HepG2 (cell line): ENCODE measurements around the gene LAMC1. TPM values are rescaled to one million over a fixed set of nuclear protein-coding genes. Genes with fewer than 3 reads are reported as not detected.

Experiments
- ATAC-seq: fragments of 200-7000 bp; cut with Tn5 transposase; 3 replicates; pipeline ENCODE4 v1.9.1; 2020; ENCODE audit warnings: mild to moderate bottlenecking, moderate library complexity
- BruUV-seq: library from RNA; stranded (reverse); fragments of 400-500 nt; replicated peaks from 2 replicates; lab custom pipeline; 2021; lab: Mats Ljungman, UMichigan
- CTCF ChIA-PET: fragments of 300-600 bp; formaldehyde crosslinking; extraction: SDS; loops from one replicate; lab custom pipeline; 2021; ENCODE audit warnings: low total read pairs, inconsistent platforms, low intra/inter-chr PET ratio; lab: Yijun Ruan, JAX
- POLR2A ChIA-PET: fragments of 350-600 bp; sonication (Branson Sonifier 250); formaldehyde crosslinking; loops from one replicate; lab custom pipeline; 2020; ENCODE audit warnings: antibody characterized with exemption, inconsistent platforms; lab: Yijun Ruan, JAX
- DNase-seq: peaks from one replicate; pipeline ENCODE4 v3.0.0-alpha.2; 2015; ENCODE audit warnings: low spot score
- FAIRE-seq: peaks from 3 replicates; lab custom pipeline; 2011; peaks lifted over from hg19 to GRCh38; lab: Jason Lieb, UNC
- H2AFZ ChIP-seq: one replicate; pipeline ENCODE4 v1.6.1; 2011; ENCODE audit warnings: low read length, inconsistent platforms
- H3K27ac ChIP-seq: fragments of 300-600 bp; 3 replicates; pipeline ENCODE4 v1.8.0; 2011; ENCODE audit warnings: mixed run types, mild to moderate bottlenecking, mixed read lengths, low read length, inconsistent platforms; ENCODE audit not compliant: insufficient read depth; ENCODE audit errors: extremely low read length
- H3K27me3 ChIP-seq, 2 experiments: fragments of 200-600 bp in 1 of 2; 2 replicates in 1 of 2; 3 replicates in 1 of 2; pipeline versions ENCODE4 v1.6.0 to v1.8.0; 2011; ENCODE audit warnings: low read length in 2 of 2, mild to moderate bottlenecking in 2 of 2, moderate library complexity in 2 of 2, inconsistent platforms in 1 of 2; ENCODE audit not compliant: insufficient read depth in 2 of 2, control insufficient read depth in 1 of 2
- H3K36me3 ChIP-seq, 2 experiments: fragments of 200-600 bp in 1 of 2; replicated peaks in 1 of 2; 2 replicates in 1 of 2; 3 replicates in 1 of 2; pipeline versions ENCODE4 v1.5.1 to v1.8.0; 2011; ENCODE audit warnings: low read length in 2 of 2, inconsistent platforms in 1 of 2; ENCODE audit not compliant: insufficient read depth in 2 of 2, control insufficient read depth in 1 of 2
- H3K4me1 ChIP-seq: 2 replicates; pipeline ENCODE4 v1.5.1; 2012; ENCODE audit warnings: low read length, inconsistent platforms; ENCODE audit not compliant: insufficient read depth
- H3K4me2 ChIP-seq: 2 replicates; pipeline ENCODE4 v1.6.0; 2011; ENCODE audit warnings: low read depth, low read length, inconsistent platforms
- H3K4me3 ChIP-seq, 3 experiments: fragments of 200-600 bp in 1 of 3; sonication (generic), shearing (Covaris generic) in 1 of 3; replicated peaks in 1 of 3; 2 replicates each; pipeline ENCODE4 v1.5.1; 2011 to 2016; ENCODE audit warnings: low read length in 3 of 3, inconsistent platforms in 2 of 3, low read depth in 2 of 3, mild to moderate bottlenecking in 2 of 3, control low read depth in 1 of 3, mixed read lengths in 1 of 3; ENCODE audit not compliant: insufficient read depth in 1 of 3
- H3K79me2 ChIP-seq: one replicate; pipeline ENCODE4 v1.6.1; 2011; ENCODE audit warnings: low read length, inconsistent platforms; ENCODE audit not compliant: insufficient read depth
- H3K9ac ChIP-seq: 2 replicates; pipeline ENCODE4 v1.6.0; 2011; ENCODE audit warnings: mild to moderate bottlenecking, low read depth, low read length, inconsistent platforms; ENCODE audit not compliant: insufficient read depth
- H3K9me3 ChIP-seq: 2 replicates; pipeline ENCODE4 v1.5.1; 2012; ENCODE audit warnings: mild to moderate bottlenecking, low read length
- H4K20me1 ChIP-seq: 2 replicates; pipeline ENCODE4 v1.6.0; 2011; ENCODE audit warnings: inconsistent platforms, mild to moderate bottlenecking, low read length, moderate library complexity; ENCODE audit not compliant: insufficient read depth
- ARID2 ChIP-seq: sonication (generic); formaldehyde crosslinking; IDR thresholded peaks from 2 replicates; pipeline ENCODE4 v1.8.1; 2022; ENCODE audit warnings: mild to moderate bottlenecking, missing genetic modification reagents, borderline replicate concordance
- BRF2 ChIP-seq: sonication (generic); formaldehyde crosslinking; IDR thresholded peaks from 2 replicates; pipeline ENCODE4 v1.8.1; 2022; ENCODE audit warnings: mild to moderate bottlenecking, missing genetic modification reagents
- HNF1A ChIP-seq, 2 experiments: sonication (generic) in 1 of 2; formaldehyde crosslinking in 1 of 2; IDR thresholded peaks; 2 replicates each; pipeline versions ENCODE4 v1.4.0 to v1.6.1; 2016 to 2020; ENCODE audit warnings: borderline replicate concordance in 1 of 2, low read depth in 1 of 2, mild to moderate bottlenecking in 1 of 2, missing genetic modification reagents in 1 of 2
- KAT7 ChIP-seq: IDR thresholded peaks from 2 replicates; pipeline ENCODE4 v1.6.1; 2018; ENCODE audit warnings: borderline replicate concordance, missing compliant biosample characterization
- MLX ChIP-seq: IDR thresholded peaks from 2 replicates; pipeline ENCODE4 v1.6.1; 2016
- RFXAP ChIP-seq: sonication (generic); formaldehyde crosslinking; IDR thresholded peaks from 2 replicates; pipeline ENCODE4 v1.4.0; 2020; ENCODE audit warnings: missing genetic modification reagents, borderline replicate concordance
- SIX1 ChIP-seq: sonication (generic); formaldehyde crosslinking; IDR thresholded peaks from 2 replicates; pipeline ENCODE4 v1.4.0; 2020; ENCODE audit warnings: missing genetic modification reagents, borderline replicate concordance
- ZBTB26 ChIP-seq: IDR thresholded peaks from 2 replicates; pipeline ENCODE4 v1.6.1; 2016; ENCODE audit warnings: missing compliant biosample characterization, missing genetic modification reagents, borderline replicate concordance
- ZNF205 ChIP-seq: IDR thresholded peaks from 2 replicates; pipeline ENCODE4 v1.6.1; 2018; ENCODE audit warnings: missing biosample characterization, missing genetic modification reagents
- ZNF326 ChIP-seq: sonication (generic); formaldehyde crosslinking; IDR thresholded peaks from 2 replicates; pipeline ENCODE4 v1.4.0; 2020; ENCODE audit warnings: missing genetic modification reagents, borderline replicate concordance
- ZNF839 ChIP-seq: sonication (generic); formaldehyde crosslinking; IDR thresholded peaks from 2 replicates; pipeline ENCODE4 v1.4.0; 2020; ENCODE audit warnings: missing genetic modification reagents, mild to moderate bottlenecking, borderline replicate concordance
- WGBS: methylation state at CpG from one replicate; pipeline ENCODE4 v1.1.6; 2017; ENCODE audit warnings: low lambda C conversion rate; 5-methylcytosine and 5-hydroxymethylcytosine counted together
- in situ Hi-C: cut with HindIII; loops from 2 replicates; pipeline ENCODE4 v1.10.0; 2017; ENCODE audit warnings: low pct_unique_long_range_greater_than_20kb; ENCODE audit not compliant: extremely low pct_ligation_motif_present
- intact Hi-C: fragments of 100-400 bp; cut with micrococcal nuclease; formaldehyde crosslinking; loops from one replicate; pipeline ENCODE4 v1.10.0; 2022; ENCODE audit not compliant: unreplicated experiment
- polyA plus RNA-seq, 8 experiments: library from polyadenylated mRNA; depleted of rRNA in 3 of 8; stranded (reverse) in 7 of 8; unstranded in 1 of 8; fragments of >200 nt; fragmentation: Illumina TruSeq in 4 of 8; extraction: Trizol in 4 of 8; gene quantifications; 2 replicates each; pipeline versions ENCODE4 v1.2.1 to v1.2.3, GENCODE V29; 2011 to 2016; ENCODE audit warnings: low read depth in 4 of 8, missing spikeins in 1 of 8, mixed read lengths in 1 of 8; ENCODE audit not compliant: insufficient read depth in 1 of 8
- total RNA-seq, 5 experiments: library from RNA; depleted of rRNA; stranded (reverse); fragments of >200 nt; fragmentation: Illumina TruSeq; extraction: Trizol; gene quantifications; 2 replicates each; pipeline ENCODE4 v1.2.3, GENCODE V29; 2016; ENCODE audit warnings: low read depth in 1 of 5

The LAMC1 gene
- total and polyA plus RNA-seq, 2 of the 13 experiments (the other 11 are each of a cell fraction or from before 2014, with no cell fraction given), result 58.5 to 137 TPM

GRCh38 chr1:183131166-183131565 lies 107.9 kb downstream of the LAMC1 start:
- Histone ChIP-seq H3K27me3 (no peaks in the 10 kb centered on the region), H3K4me1 (no peaks in the 10 kb centered on the region), H3K9me3 (no peaks in the 10 kb centered on the region), H3K4me3 (no peak overlapping the region), H3K27ac (no peak overlapping the region), H2AFZ (no peak overlapping the region), H3K36me3 (peaks cover 24 to 68% of the 10 kb centered on the region in 2 experiments; a peak in 4 of 5 replicates), H3K4me2 (no peak overlapping the region), H3K79me2 (no peaks in the 10 kb centered on the region), H4K20me1 (no peaks in the 10 kb centered on the region), H3K9ac (no peak overlapping the region)
- POLR2A ChIA-PET, result no interaction called here
- TF ChIP-seq ARID2, result no peak
- TF ChIP-seq KAT7 (CRISPR knock-in tag), result no peak
- TF ChIP-seq HNF1A (IDR thresholded peaks at IDR 0.05; ENCODE audit: low read depth), result no peak
- no peak for TF ChIP-seq HNF1A (CRISPR knock-in tag; IDR thresholded peaks at IDR 0.05; ENCODE audit: borderline replicate concordance)
- TF ChIP-seq BRF2 (CRISPR knock-in tag), result no peak
- no peak for TF ChIP-seq ZNF326 (CRISPR knock-in tag)
- no peak for TF ChIP-seq SIX1 (CRISPR knock-in tag)
- TF ChIP-seq ZNF839, result no peak
- TF ChIP-seq RFXAP (CRISPR knock-in tag), result no peak
- TF ChIP-seq MLX, result no peak
- TF ChIP-seq ZNF205 (CRISPR knock-in tag), result no peak
- TF ChIP-seq ZBTB26 (CRISPR knock-in tag), result no peak
- no peak for DNase-seq
- in situ Hi-C loops (loop anchor here (25.0 kb wide), 1 partner anchor 269 kb away; no protein-coding TSS in a partner anchor), intact Hi-C loops (no loop called here)
- no peak for ATAC-seq
- BruUV-seq, result no TSS peak
- FAIRE-seq, result no peak
- WGBS, result 100% methylated on average over 2 of the region's 2 CpGs
- CTCF ChIA-PET, result no interaction called here
